NCI-H526 treated with DMSO at 0.1 percent for 48 hours (cell line): Measurements from ENCODE around the gene IL9.
A peak's percentile ranks its signal among the peaks of the same experiment; 100 is the strongest.

Source experiments
- DNase-seq: peaks from one replicate; lab custom pipeline; 2025; lab: John Stamatoyannopoulos, UW

The IL9 gene

GRCh38 chr5:135891268-135891667 is 4.4 kb downstream of the IL9 start:
- no peak for DNase-seq

GRCh38 chr5:135890867-135891266 is 4.8 kb downstream of the IL9 start:
- no peak for DNase-seq

- no peak for DNase-seq
Measured at GRCh38 chr5:135890296-135890695, 5.3 kb downstream of the IL9 start.

- DNase-seq = no peak
Measured at GRCh38 chr5:135887881-135888614, 7.6 kb downstream of the IL9 start.

- peak; percentile 46 for DNase-seq
Measured at GRCh38 chr5:135887447-135887864, 8.2 kb downstream of the IL9 start.

GRCh38 chr5:135886136-135886535 is 9.5 kb downstream of the IL9 start:
- no peak for DNase-seq

- DNase-seq = no peak
Measured at GRCh38 chr5:135885031-135885430, 10.6 kb downstream of the IL9 start.

- no peak for DNase-seq
Measured at GRCh38 chr5:135883441-135883840, 12.2 kb downstream of the IL9 start.

- DNase-seq = no peak
Measured at GRCh38 chr5:135883026-135883425, 12.6 kb downstream of the IL9 start.

GRCh38 chr5:135881819-135882218 is 13.8 kb downstream of the IL9 start:
- DNase-seq = no peak

GRCh38 chr5:135881244-135881643 is 14.4 kb downstream of the IL9 start:
- no peak for DNase-seq

- DNase-seq = no peak
Measured at GRCh38 chr5:135880801-135881200, 14.8 kb downstream of the IL9 start.

GRCh38 chr5:135880278-135880677 is 15.4 kb downstream of the IL9 start:
- peak; percentile 3 for DNase-seq

GRCh38 chr5:135879591-135879990 is 16.1 kb downstream of the IL9 start:
- DNase-seq = no peak

- DNase-seq = no peak
Measured at GRCh38 chr5:135878156-135878620, 17.5 kb downstream of the IL9 start.

- no peak for DNase-seq
Measured at GRCh38 chr5:135877570-135878155, 18.0 kb downstream of the IL9 start.

GRCh38 chr5:135876146-135876545 is 19.5 kb downstream of the IL9 start:
- DNase-seq = no peak

- no peak for DNase-seq
Measured at GRCh38 chr5:135875567-135875966, 20.1 kb downstream of the IL9 start.

GRCh38 chr5:135874461-135874860 is 21.2 kb downstream of the IL9 start:
- DNase-seq = no peak

GRCh38 chr5:135873831-135874230 is 21.8 kb downstream of the IL9 start:
- no peak for DNase-seq

- DNase-seq = no peak
Measured at GRCh38 chr5:135871268-135871915, 24.2 kb downstream of the IL9 start.

GRCh38 chr5:135869935-135870334 is 25.7 kb downstream of the IL9 start:
- DNase-seq = no peak

GRCh38 chr5:135869276-135869675 is 26.4 kb downstream of the IL9 start:
- no peak for DNase-seq
